NCI-H345 (cell line): ENCODE results near the gene DIP2C.
"Not testable (repeated sequence)": the region's sequence is repeated elsewhere in the genome, so short reads cannot be mapped to it uniquely, and the experiment has no call there.

Experiments used
- DNase-seq: peaks from one replicate; lab custom pipeline; 2025; lab: John Stamatoyannopoulos, UW

The DIP2C gene

DNA sequence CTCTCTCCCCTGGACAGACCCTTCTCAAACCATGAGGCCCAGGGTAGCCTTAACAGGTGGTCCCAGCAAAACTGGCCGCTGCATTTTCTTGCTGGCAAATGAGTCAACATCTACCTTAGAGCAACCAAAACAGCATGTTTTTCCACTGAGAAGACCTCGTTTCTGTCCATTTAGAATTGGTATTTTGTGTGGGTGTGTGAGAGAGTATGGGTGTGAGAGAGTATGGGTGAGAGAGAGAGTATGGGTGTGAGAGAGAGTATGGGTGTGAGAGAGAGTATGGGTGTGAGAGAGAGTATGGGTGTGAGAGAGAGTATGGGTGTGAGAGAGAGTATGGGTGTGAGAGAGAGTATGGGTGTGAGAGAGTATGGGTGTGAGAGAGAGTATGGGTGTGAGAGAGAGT lies 157.1 kb downstream of the DIP2C start:
- not testable (repeated sequence) for DNase-seq

DNA sequence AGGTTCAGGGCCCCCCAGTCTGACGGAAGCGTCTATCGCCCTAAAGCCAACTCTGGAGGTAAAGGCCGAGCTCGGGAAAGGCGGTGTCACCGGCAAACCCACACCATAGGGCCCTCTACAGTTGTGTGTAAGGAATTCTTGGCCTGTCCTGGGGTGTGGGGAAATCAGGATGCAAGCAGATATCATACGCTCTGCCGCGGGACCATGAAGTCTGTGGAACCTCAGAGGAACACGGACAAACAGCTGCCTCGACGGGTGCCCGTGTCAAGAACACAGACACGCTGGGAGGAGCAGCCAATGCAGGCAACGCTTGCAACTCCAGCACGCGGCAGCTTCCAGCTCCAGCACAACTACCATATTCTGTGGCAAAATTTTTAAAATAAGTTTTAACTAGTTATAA lies 157.9 kb downstream of the DIP2C start:
- no peak for DNase-seq

- DNase-seq: no peak
Measured at GRCh38 chr10:530717-531116, 158.8 kb downstream of the DIP2C start.

GRCh38 chr10:529468-530230 lies 159.8 kb downstream of the DIP2C start:
- DNase-seq: no peak

DNA sequence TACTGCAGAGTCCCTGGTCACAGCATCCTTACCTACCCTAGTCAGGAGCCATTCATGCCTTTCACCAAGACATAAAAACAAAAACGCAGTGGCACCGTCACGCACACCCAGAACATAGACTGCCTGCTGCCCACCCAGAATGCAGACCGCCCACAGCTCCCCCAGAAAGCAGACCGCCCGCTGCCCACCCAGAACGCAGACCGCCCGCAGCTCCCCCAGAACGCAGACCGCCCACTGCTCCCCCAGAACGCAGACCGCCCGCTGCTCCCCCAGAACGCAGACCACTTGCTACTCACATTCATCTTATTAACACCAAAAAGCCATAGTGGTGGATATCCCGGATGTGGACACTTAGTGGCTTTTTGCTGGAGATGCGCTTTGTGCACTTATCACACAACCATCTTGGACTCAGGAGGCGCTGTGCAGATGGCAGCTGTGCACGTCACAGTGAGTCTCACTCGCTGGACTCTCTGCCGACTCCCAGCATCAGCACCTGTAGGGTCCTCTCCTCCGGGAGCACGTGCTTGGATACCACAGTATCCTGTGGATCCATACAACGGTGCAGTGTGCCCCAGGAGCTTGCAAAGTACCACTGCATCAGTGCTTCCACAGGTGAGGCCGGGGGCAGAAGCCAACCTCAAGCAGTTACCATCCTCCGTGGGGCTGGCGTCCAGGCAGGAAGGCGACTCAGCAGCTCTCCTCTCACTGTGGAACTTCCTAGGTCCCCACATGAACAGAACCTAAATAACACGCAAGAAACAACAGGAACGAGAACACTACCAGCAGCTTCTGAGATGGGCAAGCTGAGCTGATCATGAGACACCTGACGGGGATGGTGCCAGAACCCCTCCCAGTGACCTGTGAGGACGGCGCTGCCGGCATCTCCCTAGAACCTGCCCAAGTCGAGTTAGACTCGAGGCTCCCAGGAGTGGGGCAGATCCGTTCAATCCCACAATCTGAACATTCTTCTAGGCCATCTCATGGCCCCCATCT lies 161.0 kb downstream of the DIP2C start:
- no peak for DNase-seq

DNA sequence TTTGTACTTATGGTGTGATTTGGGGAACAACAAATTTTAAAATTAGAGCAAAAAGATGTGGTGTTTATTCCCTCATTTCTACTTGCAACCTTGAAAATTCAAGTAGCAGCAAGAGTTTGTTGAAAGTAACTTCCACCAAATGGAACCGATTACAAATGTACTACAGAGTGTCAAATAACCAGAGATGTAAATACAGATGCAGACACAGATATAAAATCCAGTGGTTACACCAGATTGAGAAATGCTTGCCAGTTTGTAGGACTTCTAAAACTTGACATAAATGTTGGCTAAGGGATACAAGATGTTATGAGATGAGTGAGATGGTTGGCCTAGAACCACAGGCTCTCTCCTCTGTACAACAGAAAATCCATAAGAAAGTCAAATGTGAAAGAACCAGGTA lies 162.1 kb downstream of the DIP2C start:
- no peak for DNase-seq

DNA sequence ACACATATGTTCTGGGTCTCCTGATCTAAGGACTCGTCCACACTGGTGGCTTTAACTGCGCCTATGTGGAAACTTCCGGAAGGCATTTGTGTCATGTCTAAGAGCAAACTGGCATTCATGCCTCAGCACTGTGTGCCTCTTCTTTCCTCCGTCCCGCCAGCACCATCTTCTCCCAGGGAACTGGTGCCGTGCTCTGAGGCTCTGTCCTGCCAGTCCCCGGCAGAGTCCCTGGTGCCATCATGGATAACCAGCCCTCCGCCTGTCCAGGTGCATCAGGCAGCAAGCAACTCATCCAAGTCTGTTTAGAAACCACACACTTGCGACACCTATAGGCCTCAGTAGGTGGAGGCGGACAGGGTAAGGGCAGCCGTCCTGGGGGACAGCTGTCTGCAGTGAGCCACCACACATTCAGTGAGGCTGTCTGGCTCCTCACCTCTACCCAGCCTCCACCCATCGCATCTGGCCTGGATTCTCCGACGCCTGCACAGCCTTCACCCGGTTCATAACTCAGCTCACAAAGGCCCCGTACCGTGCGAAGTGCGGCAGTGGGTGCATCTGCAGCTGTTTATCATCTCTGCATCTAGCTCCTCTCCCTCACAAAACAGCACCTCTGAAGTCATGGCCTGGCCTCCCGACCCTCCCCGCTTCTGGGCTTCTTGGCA lies 162.7 kb downstream of the DIP2C start:
- no peak for DNase-seq

DNA sequence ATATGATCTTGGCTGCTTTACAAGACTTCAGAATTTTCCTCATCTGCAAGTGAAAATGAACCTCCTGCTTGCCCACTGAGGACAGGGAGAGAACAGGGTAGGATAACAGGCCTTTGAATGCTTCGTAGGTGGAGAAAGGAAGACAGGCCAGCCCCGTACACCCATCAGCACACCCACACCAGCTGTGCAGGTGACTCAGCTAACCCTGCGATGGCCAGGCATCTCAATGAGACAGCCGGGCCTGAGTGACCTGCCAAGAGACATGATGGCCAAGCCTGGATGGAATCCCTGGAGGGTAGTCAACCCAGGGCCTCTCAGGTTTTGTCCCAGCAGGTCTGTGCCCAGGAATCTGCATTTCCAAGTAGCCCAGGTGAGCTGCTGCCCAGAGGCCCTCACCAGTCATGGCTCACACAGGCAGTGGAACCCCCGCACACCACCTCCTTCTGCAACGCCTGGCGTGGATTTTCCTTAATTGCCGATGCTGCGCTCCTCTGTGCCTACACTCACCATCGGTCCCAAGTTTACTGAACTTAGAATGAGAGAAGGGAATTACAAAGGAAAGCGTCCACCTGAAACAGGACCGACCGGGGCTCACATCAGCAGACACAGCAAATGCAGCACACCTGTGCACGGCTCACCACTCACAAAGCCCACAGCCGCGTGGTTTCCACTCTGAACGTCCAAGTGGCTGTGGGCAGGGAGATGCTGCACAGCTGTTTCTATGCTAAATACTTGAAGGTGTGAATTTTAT lies 163.7 kb downstream of the DIP2C start:
- no peak for DNase-seq

DNA sequence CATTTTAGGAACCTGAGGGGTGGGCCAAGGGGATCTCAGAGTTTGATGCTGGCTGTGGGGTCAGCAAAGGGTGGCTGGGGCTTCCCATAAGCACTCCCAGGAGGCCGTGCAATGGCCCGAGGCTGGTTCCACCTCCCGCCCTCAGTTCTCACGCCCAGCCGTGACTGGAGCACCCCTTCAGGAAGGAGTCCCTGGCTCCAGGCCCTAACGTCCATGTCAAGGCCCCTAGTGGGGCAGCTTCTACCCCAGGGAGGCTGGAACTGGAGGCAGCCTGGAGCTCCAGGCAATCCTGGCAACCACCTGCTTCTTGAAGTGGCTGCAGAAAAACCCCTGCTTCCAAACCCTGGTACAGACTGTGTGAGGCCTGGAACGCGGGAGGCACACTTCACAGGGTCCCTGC lies 165.5 kb downstream of the DIP2C start:
- no peak for DNase-seq

- no peak for DNase-seq
Measured at GRCh38 chr10:522350-522749, 167.1 kb downstream of the DIP2C start.

GRCh38 chr10:521261-522250 lies 167.9 kb downstream of the DIP2C start:
- DNase-seq: no peak

DNA sequence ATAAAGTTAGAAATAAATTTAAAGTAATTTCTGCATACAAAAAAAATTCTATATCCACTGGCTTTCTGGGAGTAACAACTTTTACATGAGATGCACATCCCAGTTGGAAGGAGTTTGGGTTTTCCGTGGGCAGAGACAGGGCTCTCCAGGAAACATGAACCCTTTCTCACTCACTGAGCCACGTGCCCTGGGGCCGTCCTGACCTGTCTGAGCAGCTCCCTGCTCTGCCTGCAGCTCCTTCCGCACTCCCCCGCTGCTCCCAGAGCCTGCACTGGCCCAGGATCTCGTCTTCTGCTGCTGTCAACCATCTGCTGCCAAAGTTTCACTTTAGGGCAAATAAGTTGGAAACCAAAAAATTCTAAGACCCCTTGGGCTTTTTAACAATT lies 169.1 kb downstream of the DIP2C start:
- DNase-seq: no peak

DNA sequence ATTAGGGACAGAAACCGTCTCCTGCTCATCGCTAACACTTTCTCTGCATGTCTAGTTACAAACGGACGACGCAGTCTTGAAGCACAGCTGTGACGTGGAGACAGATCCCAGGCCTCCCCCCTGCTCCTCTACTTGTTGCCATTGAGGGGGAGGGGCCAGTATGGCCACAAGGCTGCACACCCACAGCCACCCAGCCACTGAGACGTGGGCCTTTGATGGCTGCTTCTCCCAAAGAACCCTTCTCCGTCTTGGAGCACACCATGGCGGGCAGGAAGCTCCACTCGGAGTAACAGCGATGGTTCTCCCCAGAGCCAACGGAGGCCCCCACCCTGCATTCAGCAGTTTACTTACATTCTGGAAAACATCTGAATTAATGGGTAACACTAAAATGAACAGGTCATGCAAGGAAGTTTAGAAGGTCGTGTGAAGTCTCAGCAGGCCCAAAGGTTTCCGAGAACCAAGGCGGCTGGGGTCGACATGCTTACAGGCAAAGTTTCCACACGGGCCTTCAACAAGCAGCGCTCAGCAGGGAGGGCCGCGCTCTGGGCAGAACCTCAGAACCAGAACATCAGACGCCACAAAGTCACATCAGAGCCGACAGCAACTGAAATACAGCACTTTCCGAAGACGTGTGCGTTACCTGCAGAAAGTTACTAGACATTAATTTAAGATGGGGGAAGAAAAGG lies 169.6 kb downstream of the DIP2C start:
- no peak for DNase-seq

GRCh38 chr10:519055-519715 lies 170.3 kb downstream of the DIP2C start:
- DNase-seq: no peak

DNA sequence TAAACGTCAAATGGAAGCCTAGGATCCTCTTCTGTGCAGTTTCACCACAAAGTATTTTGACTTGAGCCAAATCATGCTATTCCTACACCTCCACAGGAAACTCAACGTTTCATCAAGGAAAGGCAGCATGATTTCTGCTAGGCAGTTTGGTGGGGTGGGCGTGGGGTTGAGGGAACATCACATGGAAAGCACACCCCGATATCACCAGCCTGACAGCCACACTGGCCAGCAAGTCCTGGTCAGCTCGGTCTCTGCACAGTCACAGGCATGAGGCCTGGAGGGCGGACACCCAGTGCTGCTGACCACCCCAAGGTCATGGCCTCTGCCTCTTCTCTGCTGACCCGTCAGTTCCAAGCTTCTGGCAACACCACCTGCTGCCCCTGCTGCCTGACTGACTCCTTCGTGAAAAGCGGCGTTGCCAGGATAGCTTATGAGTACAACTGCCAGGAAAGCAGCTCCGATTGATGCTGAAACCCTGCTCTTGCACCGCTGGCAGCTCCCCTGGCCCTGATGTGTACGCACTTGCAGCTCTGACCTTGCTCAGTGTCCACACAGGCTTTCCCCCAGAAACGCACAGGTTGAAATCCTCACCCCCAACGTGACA lies 171.5 kb downstream of the DIP2C start:
- DNase-seq: no peak

DNA sequence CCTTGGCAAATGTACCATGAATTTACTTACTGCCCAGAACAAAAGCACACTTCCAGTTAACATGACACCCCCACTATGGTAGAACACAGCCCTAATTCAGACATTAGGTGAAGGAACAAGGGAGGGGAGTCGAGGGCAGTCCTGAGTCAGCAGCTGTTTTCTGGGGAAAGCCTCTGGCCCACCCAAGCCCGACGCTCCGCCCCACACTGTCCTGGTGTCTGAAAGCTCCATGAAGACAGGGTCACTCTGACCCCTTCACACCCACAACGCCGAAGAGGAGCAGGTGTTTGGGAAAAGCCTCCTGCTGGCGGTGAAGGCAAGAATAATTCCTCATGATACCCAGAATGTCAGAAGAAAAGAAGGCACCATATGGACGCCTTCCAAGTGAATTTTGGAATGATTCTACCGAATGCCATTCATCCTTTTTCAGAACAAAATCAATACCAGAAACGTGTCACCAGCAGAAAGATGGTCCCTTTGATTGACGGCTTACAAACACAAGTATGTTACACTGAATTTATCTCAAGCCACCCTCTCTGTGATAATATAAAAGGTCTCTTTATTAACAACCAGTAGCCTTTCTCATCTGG lies 172.1 kb downstream of the DIP2C start:
- DNase-seq: no peak

GRCh38 chr10:516764-517163 lies 172.7 kb downstream of the DIP2C start:
- DNase-seq: no peak

GRCh38 chr10:515674-516073 lies 173.8 kb downstream of the DIP2C start:
- DNase-seq: no peak
